ENCODE data around the gene CASS4.

DNA sequence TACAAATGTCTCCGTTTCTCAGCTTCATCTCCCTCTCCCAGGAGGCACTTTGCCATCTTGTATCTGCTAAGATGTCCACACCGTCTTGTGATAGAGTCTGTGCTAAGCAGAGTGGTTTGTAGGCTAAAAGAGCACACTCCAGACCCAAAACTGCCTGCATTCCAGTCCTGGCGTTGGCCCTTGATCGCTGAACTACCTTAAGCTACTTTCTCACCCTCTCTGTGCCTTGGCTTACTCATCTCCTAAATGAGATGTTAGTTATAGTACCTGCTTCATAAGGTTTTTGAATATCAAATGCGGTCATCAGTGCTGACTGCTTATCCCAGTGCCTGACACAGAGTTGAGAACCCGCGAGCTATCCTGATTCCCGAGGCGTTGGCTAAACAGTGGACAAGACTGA is 14.0 kb downstream of the CASS4 start:
- TF ChIP-seq, protein P1, sequence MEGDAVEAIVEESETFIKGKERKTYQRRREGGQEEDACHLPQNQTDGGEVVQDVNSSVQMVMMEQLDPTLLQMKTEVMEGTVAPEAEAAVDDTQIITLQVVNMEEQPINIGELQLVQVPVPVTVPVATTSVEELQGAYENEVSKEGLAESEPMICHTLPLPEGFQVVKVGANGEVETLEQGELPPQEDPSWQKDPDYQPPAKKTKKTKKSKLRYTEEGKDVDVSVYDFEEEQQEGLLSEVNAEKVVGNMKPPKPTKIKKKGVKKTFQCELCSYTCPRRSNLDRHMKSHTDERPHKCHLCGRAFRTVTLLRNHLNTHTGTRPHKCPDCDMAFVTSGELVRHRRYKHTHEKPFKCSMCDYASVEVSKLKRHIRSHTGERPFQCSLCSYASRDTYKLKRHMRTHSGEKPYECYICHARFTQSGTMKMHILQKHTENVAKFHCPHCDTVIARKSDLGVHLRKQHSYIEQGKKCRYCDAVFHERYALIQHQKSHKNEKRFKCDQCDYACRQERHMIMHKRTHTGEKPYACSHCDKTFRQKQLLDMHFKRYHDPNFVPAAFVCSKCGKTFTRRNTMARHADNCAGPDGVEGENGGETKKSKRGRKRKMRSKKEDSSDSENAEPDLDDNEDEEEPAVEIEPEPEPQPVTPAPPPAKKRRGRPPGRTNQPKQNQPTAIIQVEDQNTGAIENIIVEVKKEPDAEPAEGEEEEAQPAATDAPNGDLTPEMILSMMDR (conservative IDR thresholded peaks at IDR 0.05 in 1 of 2, IDR thresholded peaks at IDR 0.05 in 1 of 2; ENCODE audit: low read depth in 1 of 2, low read length in 2 of 2): no peak
- no peak for TF ChIP-seq EZH2 (IDR thresholded peaks at IDR 0.05; ENCODE audit: low read length, missing control alignments)

Measured in fibroblast of lung (primary cell).